HepG2 (cell line): ENCODE results near the gene STK24.

ENCODE experiments used
- FOXM1 ChIP-seq: sonication (generic); formaldehyde crosslinking; IDR thresholded peaks from 2 replicates; pipeline ENCODE4 v1.5.0; 2020; ENCODE audit warnings: missing genetic modification reagents
- HDAC6 ChIP-seq: fragments of 200-600 bp; sonication (generic); IDR thresholded peaks from 2 replicates; pipeline ENCODE4 v1.7.0; 2017; ENCODE audit warnings: mild to moderate bottlenecking, antibody characterized with exemption, low read length, low read depth
- NFKB2 ChIP-seq: sonication (generic); formaldehyde crosslinking; IDR thresholded peaks from 2 replicates; pipeline ENCODE4 v1.4.0; 2020; ENCODE audit warnings: missing genetic modification reagents, borderline replicate concordance
- SRSF1 ChIP-seq: fragments of 200-400 bp; formaldehyde crosslinking; optimal IDR thresholded peaks from 2 replicates; pipeline ENCODE3; 2017; ENCODE audit warnings: mild to moderate bottlenecking, low read depth, low read length, moderate library complexity
- TOE1 ChIP-seq: sonication (generic); formaldehyde crosslinking; IDR thresholded peaks from 2 replicates; pipeline ENCODE4 v1.4.0; 2020; ENCODE audit warnings: mild to moderate bottlenecking, missing genetic modification reagents
- ZNF264 ChIP-seq: sonication (generic); formaldehyde crosslinking; IDR thresholded peaks from 2 replicates; pipeline ENCODE4 v1.4.0; 2020; ENCODE audit warnings: missing genetic modification reagents
- ZSCAN29 ChIP-seq: sonication (generic); formaldehyde crosslinking; conservative IDR thresholded peaks from 2 replicates; pipeline ENCODE4 v1.4.0; 2020; ENCODE audit warnings: mild to moderate bottlenecking, missing genetic modification reagents

DNA sequence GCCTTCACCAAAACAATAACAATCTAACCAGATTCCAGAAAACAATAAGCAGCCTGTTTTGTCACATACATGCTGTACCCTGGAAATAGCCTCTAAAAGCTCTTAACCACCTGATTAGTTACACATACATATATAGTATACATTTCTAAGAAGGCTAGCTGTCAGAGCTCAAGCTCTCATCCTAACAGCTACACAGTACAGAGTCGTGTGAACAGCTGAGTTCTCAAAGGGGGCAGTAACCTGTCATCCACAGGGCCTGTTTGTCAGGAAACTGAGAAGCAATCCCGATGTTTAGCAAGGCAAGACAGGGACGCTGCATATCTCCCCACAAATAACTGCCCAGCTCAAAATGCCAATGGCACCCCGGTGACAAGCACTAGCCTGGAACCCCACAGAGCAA, 56.9 kb downstream of the STK24 start:
- no peak for TF ChIP-seq FOXM1
- TF ChIP-seq ZSCAN29 (CRISPR knock-in tag): no peak
- no peak for TF ChIP-seq HDAC6
- no peak for TF ChIP-seq ZNF264 (CRISPR knock-in tag)
- no peak for TF ChIP-seq NFKB2 (CRISPR knock-in tag)
- no peak for TF ChIP-seq SRSF1
- no peak for TF ChIP-seq TOE1 (CRISPR knock-in tag)
